ENCODE data around the gene ODAD3.
"Not testable (repeated sequence)": the region's sequence is repeated elsewhere in the genome, so short reads cannot be mapped to it uniquely, and the experiment has no call there.

Gene ODAD3

GRCh38 chr19:11435057-11435832 is at the start of gene ODAD3, which contains the start of gene PRKCSH:
TSS of gene ODAD3 (minus strand) at chr19:11435121. CDS start at chr19:11435016, 105 bp downstream.
TSS of gene PRKCSH (plus strand) at chr19:11435635. CDS start at chr19:11436118, 483 bp downstream.
- peak; percentile 98 to 99 for DNase-seq

DNA sequence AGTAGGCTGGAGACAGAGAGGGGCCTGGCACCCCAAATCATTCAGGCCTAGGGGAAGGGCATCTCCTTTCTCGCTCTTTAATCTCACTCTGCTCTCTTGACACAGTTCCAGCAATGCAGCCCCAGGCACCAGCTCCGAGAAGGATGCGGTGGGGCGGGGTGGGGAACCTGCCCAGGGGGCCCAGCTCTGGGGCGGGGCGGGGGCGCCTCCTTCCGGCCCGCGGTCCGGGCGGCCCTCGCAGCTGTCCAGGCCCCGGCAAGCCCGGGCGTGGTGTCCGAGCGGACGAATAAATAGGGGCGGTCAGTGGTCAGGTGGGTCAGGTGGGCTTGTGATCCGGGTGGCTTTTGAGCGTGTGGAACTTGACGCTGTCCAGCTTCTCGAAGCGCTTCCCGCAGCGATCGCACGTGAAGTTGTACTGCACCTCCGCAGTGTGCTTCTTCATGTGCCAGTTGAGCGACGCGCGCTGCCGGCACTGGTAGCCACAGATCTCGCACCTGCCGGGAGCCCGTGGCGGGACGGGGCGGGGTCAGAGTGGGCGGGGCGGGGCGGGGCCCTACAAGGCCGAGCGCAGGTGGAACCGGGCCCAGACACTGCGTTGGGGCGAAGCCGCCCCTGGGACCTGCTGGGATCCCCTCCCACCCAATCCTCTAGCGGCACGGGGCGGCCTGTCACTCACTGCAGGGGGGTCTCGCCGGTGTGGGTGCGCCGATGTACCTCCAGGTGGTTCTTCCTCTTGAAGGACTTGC is 48.6 kb upstream of the ODAD3 start:
- DNase-seq = no peak

DNA sequence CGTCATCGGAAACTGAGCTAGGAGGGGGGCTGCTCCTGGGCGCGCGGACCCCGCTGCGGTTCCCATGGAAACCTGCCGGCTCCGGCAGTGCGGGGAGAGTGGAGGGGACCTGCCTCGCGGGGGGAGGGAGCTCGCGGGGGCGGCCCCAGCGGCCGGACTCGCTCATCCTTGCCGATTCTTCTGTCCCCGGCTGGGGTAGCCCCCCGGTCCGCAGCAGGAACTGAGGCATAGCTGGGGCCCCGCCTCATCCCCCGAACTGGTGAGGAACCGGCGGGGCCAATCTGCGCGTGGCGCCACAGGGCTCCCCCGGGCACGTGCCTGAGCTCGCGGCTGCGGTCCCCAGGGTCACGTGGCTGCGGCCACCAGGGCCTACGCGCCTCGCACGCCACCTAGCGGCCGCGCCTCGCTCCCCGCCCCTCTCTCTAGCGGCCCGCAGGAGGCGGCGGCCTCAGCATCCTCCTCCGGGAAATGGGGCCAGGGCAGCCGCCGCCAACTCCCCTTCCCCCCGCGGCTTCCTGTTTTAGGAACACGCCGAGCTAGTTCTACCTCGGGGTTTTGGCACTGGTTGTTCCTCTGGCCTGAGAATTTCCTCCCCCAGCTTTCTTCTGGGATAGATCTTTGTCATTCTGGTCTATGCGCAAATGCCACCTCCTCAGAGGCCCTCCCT is 47.6 kb upstream of the ODAD3 start:
- DNase-seq = peak in 1 of 2 experiments; percentile 70

- DNase-seq = peak; percentile 91 to 98
Measured at GRCh38 chr19:11481534-11482383, 46.8 kb upstream of the ODAD3 start.

DNA sequence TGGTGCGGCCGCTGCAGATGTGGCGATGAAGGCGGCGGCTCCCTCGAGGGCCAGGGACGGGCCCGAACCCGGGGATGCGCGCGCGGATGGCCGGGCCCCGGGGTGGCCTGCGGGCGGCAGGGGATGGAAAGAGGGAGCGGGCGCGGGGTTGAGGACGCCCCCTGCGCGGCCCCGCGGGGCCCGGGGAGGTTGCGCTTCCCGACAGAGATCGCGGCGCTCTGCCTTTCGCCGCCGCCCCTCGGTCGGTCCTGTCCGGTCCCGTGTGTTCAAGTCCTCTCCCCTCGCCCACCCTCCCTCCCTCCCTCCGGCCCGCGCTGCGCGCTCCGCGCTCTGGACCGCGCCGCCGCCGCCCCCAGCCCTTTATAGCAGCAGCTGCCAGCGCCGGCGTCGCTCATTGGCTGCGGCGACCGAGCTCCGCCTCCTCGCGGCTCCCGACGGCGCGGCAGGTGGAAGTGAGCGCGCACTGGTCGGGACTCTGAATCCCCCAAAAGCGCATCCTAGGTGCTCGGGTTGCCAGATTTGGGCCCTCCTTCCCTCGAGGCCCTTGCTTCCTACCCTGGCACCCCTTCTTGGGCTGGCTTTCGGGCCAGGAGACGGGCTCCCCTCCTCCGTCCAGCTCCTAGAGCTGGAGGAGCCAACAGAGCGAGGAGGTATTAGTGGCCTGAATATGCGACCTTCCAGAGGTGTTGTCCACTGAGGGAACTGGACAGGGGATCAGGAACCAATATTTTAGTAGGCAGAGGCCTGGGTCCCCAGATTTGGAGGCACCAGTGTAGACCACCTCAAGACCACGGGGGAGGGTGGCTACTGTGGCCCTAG is 46.0 kb upstream of the ODAD3 start, which contains the start of gene ELAVL3:
TSS of gene ELAVL3 (minus strand) at position 332 of the 819 bp plus-strand sequence. CDS start 438 bp downstream, outside the sequence.
- DNase-seq = peak in 1 of 2 experiments; percentile 14

GRCh38 chr19:11479898-11480714 is 45.2 kb upstream of the ODAD3 start:
- no peak for DNase-seq

- no peak for DNase-seq
Measured at GRCh38 chr19:11479090-11479897, 44.4 kb upstream of the ODAD3 start.

GRCh38 chr19:11478167-11479089 is 43.5 kb upstream of the ODAD3 start:
- DNase-seq = no peak

GRCh38 chr19:11475861-11476260 is 40.9 kb upstream of the ODAD3 start:
- no peak for DNase-seq

GRCh38 chr19:11475343-11475742 is 40.4 kb upstream of the ODAD3 start:
- not testable (repeated sequence) for DNase-seq

DNA sequence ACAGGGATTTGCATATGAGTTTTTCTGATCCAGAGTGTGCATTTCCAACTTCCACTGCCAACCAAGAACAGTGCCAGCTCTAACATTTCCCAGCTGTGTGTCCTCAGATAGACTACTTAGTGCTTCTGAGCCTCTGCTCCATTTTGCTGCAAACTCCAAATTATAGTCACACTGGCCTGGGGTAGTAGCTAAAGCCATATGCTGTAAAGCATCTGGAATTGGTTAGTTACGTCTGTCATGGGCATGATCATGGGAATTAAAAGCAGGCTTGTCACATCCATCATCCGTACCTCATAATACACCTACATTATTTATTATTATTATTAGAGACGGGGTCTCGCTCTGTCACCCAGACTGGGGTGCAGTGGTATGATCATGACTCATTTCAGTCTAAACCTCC is 38.8 kb upstream of the ODAD3 start:
- no peak for DNase-seq

DNA sequence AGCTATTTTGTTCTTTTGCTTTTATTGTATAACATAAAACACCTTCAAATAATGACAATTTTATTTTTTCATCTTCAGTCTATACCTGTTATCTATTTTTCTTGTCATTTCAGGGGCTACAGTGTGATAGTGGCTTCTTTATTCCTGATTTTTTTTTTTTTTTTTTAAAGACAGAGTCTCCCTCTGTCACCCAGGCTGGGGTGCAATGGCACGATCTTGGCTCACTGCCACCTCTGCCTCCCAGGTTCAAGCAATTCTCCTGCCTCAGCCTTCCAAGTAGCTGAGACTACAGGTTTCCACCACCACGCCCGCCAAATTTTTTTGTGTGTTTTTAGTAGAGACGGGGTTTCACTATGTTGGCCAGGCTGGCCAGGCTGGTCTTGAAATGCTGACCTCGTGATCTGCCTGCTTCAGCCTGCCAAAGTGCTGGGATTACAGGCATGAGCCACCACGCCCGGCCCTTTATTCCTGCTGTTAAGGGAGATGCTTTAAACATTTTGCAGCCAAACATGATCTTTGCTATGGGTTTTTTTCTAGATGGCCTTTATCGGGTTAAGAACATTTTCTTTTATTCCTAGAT is 33.4 kb upstream of the ODAD3 start:
- not testable (repeated sequence) for DNase-seq

DNA sequence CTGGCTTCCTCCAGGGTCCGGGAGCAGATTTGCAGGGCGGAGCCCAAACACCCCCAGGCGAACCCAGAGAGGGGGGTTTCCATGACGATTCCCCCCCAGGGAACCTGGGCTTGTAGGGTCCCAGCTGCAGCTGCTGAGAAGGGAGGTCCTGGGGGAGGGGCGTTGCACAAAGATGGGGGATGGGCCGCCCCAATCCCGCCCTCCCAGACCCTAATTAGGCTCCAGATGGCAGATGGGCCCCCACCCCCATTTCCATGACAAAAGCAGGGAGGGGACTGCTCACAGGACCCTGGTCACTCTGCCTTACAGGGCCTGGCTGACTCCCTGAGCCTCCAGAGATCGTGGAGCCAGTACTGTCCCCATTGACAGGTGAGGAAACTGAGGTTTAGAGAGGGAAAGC is 30.7 kb upstream of the ODAD3 start:
- DNase-seq = no peak

DNA sequence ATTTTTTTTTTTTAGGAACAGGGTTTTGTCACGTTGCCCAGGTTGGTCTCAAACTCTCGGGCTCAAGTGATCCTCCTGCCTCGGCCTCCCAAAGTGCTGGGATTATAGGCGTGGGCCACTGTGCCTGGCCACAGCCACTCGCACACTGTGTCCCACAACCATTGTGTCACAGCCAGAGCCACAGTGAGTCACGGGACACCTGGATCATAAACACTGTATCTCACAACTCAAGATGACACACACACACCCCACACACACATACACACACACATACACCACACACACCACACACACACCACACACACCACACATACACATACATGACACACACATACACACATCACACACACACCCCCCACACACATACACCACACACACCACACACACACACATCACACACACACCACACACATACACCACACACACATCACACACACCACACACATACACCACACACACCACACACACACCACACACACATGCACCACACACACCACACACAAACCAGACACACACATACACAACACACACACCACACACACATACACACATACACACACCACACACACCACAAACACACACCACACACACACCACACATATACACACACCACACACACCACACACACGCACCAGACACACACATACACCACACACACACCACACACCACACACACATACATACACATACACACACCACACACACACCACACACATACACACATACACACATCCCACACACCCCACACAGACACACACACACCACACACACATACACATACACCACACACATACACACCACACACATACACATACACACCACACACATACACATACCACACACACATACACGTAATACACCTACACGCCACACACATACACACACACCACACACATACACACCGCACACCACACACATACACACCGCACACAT is 29.7 kb upstream of the ODAD3 start:
- DNase-seq = no peak

- no peak for DNase-seq
Measured at GRCh38 chr19:11463391-11463790, 28.5 kb upstream of the ODAD3 start.

- no peak for DNase-seq
Measured at GRCh38 chr19:11461453-11461852, 26.5 kb upstream of the ODAD3 start.

GRCh38 chr19:11460207-11460606 is 25.3 kb upstream of the ODAD3 start:
- DNase-seq = no peak
